Mucosa of descending colon (tissue), 3 donors: Measurements from ENCODE around the gene IL1RAPL2. TPM values are rescaled to one million over a fixed set of nuclear protein-coding genes. Genes with fewer than 3 reads are reported as not detected.
A peak's percentile ranks its signal among the peaks of the same experiment; 100 is the strongest.

ENCODE experiments used
- ATAC-seq: fragments of 200-7000 bp; cut with Tn5 transposase; one replicate; pipeline ENCODE4 v1.9.1; 2020; ENCODE audit warnings: mild to moderate bottlenecking, moderate library complexity
- DNase-seq, 3 donors: peaks; one replicate each; pipeline ENCODE4 v3.0.0-alpha.2; 2020
- H3K36me3 ChIP-seq: fragments of 200-600 bp; one replicate; pipeline ENCODE4 v1.8.0; 2021; ENCODE audit warnings: low read depth, mild to moderate bottlenecking
- H3K4me1 ChIP-seq: fragments of 200-600 bp; one replicate; pipeline ENCODE4 v1.8.0; 2021; ENCODE audit warnings: low read depth, mild to moderate bottlenecking
- H3K4me3 ChIP-seq: fragments of 200-600 bp; one replicate; pipeline ENCODE4 v1.8.0; 2021; ENCODE audit warnings: mild to moderate bottlenecking
- H3K9me3 ChIP-seq: fragments of 200-600 bp; one replicate; pipeline ENCODE4 v1.8.0; 2021; ENCODE audit warnings: mild to moderate bottlenecking
- CTCF ChIP-seq: fragments of 200-600 bp; IDR thresholded peaks from one replicate; pipeline ENCODE4 v1.8.0; 2022; ENCODE audit warnings: antibody characterized with exemption, mild to moderate bottlenecking
- intact Hi-C, 2 donors: fragments of 100-400 bp; cut with DNase I in 1 of 2; cut with micrococcal nuclease in 1 of 2; formaldehyde crosslinking; loops; one replicate each; pipeline versions ENCODE4 v1.11.0 to v1.11.1; 2022; cut with DNase I, micrococcal nuclease
- total RNA-seq, 3 donors: library from RNA; stranded (reverse); fragmentation: NEBNext Ultra II Directional in 2 of 3; extraction: Animal tissue kit (Norgen Biotek cat#: 25700) in 2 of 3; gene quantifications; one replicate each; pipeline versions ENCODE4 v1.2.1 to v1.2.4, GENCODE V29; 2021 to 2023
- donor health status: DM: no; HTN: no; CAD: no; lungs with moderate emphysema.
- donor health status: DM: no; HTN: no; CAD: no.
- donor health status: DM: no; HTN: yes; CAD: no.

IL1RAPL2 gene
- total RNA-seq, 3 donors from 2014 or later = 0.19 TPM; not detected in 2

GRCh38 chrX:105210258-105210657 lies 644.3 kb downstream of the IL1RAPL2 start:
- Histone ChIP-seq H3K9me3 (no peaks in the 10 kb centered on the region), H3K4me3 (no peak overlapping the region), H3K36me3 (no peaks in the 10 kb centered on the region), H3K4me1 (no peaks in the 10 kb centered on the region)
- TF ChIP-seq CTCF = no peak
- intact Hi-C loops = no loop called here
- DNase-seq = no peak
- no peak for ATAC-seq

GRCh38 chrX:105211066-105211575 lies 645.1 kb downstream of the IL1RAPL2 start:
- H3K36me3 ChIP-seq = no peaks in the 10 kb centered on the region

GRCh38 chrX:105219454-105220401 lies 653.7 kb downstream of the IL1RAPL2 start:
- Histone ChIP-seq H3K36me3 (no peaks in the 10 kb centered on the region), H3K9me3 (no peaks in the 10 kb centered on the region), H3K4me3 (no peak overlapping the region), H3K4me1 (no peaks in the 10 kb centered on the region)
- intact Hi-C loops = no loop called here
- no peak for TF ChIP-seq CTCF
- DNase-seq (peak in 1 of 3 donors; percentile 29), ATAC-seq (no peak)

More at GRCh38 chrX:105211066-105211575, 645.1 kb downstream of the IL1RAPL2 start:
- H3K4me3 ChIP-seq = no peak overlapping the region
- TF ChIP-seq CTCF = no peak
- intact Hi-C loops = no loop called here
- no peaks in the 10 kb centered on the region for H3K9me3 ChIP-seq
- DNase-seq (no peak), ATAC-seq (no peak)
- no peaks in the 10 kb centered on the region for H3K4me1 ChIP-seq

- Histone ChIP-seq H3K4me3 (no peak within 1 kb of the TSS), H3K36me3 (no peaks in the 10 kb centered on the region), H3K4me1 (no peaks in the 10 kb centered on the region), H3K9me3 (no peaks in the 10 kb centered on the region)
- ATAC-seq (no peak), DNase-seq (no peak)
- intact Hi-C loops = no loop called here
- TF ChIP-seq CTCF = no peak
Observed at GRCh38 chrX:105220636-105221035, 654.6 kb downstream of the IL1RAPL2 start, which contains the start of gene TEX13A. TSS of gene TEX13A (minus strand) at chrX:105220694. CDS start at chrX:105220397, 297 bp downstream.

GRCh38 chrX:105221374-105221773 lies 655.4 kb downstream of the IL1RAPL2 start:
- H3K4me3 ChIP-seq = no peak overlapping the region
- H3K9me3 ChIP-seq = no peaks in the 10 kb centered on the region
- ATAC-seq (no peak), DNase-seq (no peak)
- no peaks in the 10 kb centered on the region for H3K4me1 ChIP-seq
- H3K36me3 ChIP-seq = no peaks in the 10 kb centered on the region
- TF ChIP-seq CTCF = no peak
- intact Hi-C loops = no loop called here
